ENCODE measurements around the gene AXIN2.

DNA sequence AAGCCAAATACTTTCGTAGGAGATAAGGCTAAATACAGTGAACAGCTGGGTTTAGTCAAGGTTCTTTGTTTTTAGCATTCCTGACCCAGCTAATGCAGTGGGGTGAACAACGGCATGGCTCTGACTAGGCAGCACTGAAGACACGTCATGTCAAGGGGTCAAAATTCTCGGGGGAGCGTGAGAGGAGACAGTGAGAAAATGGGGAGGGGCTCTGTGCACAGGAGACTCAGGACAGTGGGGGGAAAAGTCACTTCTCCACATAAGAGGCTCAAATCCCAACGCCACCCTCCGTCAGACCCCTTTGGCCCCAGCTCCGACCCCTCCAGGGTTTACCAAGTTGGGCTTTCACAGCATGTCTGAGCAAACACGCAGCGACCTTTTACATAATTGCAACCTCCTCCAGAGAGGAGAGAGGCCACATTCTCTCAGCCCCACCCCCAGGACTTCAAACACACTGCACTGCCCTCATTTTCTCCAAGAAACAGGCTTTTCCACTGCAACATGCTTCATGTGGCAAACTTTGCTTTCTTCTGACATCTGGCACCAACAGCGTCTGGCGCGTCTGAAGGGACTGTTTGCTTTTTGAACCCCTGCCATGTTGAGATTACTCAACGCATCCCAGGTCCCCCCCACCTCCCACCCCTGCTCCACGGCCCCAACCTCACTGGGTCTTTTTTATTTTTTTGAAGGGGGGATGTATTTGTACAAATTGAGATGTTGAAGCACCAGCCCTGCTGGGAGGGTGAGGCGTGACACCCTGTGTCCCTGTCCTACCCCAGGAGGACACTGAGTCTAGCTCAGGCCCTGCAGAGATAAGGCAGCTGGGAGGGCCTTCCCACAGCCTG, 30.0 kb downstream of the AXIN2 start:
- TF ChIP-seq, protein P1, sequence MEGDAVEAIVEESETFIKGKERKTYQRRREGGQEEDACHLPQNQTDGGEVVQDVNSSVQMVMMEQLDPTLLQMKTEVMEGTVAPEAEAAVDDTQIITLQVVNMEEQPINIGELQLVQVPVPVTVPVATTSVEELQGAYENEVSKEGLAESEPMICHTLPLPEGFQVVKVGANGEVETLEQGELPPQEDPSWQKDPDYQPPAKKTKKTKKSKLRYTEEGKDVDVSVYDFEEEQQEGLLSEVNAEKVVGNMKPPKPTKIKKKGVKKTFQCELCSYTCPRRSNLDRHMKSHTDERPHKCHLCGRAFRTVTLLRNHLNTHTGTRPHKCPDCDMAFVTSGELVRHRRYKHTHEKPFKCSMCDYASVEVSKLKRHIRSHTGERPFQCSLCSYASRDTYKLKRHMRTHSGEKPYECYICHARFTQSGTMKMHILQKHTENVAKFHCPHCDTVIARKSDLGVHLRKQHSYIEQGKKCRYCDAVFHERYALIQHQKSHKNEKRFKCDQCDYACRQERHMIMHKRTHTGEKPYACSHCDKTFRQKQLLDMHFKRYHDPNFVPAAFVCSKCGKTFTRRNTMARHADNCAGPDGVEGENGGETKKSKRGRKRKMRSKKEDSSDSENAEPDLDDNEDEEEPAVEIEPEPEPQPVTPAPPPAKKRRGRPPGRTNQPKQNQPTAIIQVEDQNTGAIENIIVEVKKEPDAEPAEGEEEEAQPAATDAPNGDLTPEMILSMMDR (IDR thresholded peaks at IDR 0.05; ENCODE audit: low read length) = no peak
- no peak for TF ChIP-seq EZH2 (IDR thresholded peaks at IDR 0.05; ENCODE audit: borderline replicate concordance, low read length)

All from OCI-LY1 (cell line).